HG02588 (cell line): ENCODE results near the gene ZNF217.
"Not testable (repeated sequence)": the region's sequence is repeated elsewhere in the genome, so short reads cannot be mapped to it uniquely, and the experiment has no call there.

Source experiments
- ATAC-seq: cut with Tn5 transposase; IDR thresholded peaks from one replicate; pipeline ENCODE4 v1.9.1; 2021; ENCODE audit warnings: mild to moderate bottlenecking, moderate library complexity; ENCODE audit not compliant: unreplicated experiment

Gene ZNF217

GRCh38 chr20:53534037-53534436 is 59.6 kb downstream of the ZNF217 start:
- ATAC-seq, result no peak

GRCh38 chr20:53533500-53533899 is 60.1 kb downstream of the ZNF217 start:
- ATAC-seq, result no peak

DNA sequence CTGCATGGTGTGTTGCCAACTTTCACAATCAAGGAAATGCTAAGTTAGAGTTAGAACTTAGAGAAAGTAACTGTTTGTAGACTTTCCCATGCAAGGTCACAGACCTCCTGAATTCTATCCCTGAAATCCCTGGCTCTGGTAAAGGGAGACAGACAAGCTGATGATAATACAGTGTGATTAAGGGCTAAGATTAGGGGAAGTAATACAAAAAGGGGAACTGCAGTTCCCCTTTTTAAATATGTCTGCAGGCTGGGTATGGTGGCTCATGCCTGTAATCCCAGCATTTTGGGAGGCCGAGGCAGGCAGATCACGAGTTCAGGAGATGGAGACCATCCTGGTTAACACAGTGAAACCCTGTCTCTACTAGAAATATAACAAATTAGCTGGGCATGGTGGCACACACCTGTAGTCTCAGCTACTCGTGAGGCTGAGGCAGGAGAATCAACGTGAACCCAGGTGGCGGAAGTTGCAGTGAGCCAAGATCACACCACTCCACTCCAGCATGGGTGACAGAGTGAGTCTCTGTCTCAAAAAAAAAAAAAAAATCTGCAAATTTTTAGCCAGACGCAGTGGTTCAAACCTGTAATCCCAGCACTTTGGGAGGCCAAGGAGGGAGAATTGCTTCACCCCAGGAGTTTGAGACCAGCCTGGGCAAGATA is 60.9 kb downstream of the ZNF217 start:
- not testable (repeated sequence) for ATAC-seq

GRCh38 chr20:53530440-53530839 is 63.2 kb downstream of the ZNF217 start:
- no peak for ATAC-seq

GRCh38 chr20:53529658-53530057 is 64.0 kb downstream of the ZNF217 start:
- no peak for ATAC-seq

DNA sequence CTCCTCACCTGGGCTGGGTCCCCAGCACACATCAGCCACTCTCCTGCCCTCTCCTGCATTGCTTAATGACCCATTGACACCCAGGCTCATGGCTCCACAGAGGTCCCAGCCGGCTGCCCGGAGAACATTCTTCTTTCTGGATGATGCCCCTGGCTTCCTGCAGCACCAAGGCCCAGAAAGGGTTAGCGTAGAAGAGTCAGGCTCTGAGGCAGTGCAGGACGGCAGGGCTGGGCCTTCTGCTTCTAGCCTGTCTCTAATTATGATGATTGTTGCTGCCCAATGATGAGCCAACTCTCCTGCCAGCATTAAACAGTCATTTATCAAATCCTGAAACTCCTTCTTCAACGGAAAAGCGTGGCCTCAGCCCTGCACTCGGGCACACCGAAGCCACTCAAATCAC is 66.4 kb downstream of the ZNF217 start:
- no peak for ATAC-seq

- ATAC-seq, result no peak
These were observed 68.9 kb downstream of the ZNF217 start for GRCh38 chr20:53524589-53525312.

- ATAC-seq, result not testable (repeated sequence)
These were observed 70.0 kb downstream of the ZNF217 start for GRCh38 chr20:53523615-53524014.

- ATAC-seq, result no peak
These were observed 70.9 kb downstream of the ZNF217 start for GRCh38 chr20:53522696-53523095.

DNA sequence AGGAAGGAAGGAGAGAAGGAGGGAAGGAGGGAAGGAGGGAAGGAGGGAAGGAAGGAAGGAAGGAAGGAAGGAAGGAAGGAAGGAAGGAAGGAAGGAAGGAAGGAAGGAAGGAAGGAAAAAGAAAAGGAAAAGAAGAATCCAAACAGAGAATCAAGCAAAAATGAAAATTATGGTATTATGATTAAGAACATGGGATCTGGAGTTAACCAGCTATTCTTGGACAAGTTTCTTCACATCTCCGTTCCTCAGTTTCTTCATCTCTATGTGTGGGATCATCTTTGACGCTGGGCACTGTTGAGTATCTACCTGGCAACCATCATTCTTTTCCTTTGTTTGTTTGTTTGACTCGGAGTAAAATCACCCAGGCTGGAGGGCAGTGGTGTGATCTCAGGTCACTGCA is 71.6 kb downstream of the ZNF217 start:
- ATAC-seq, result no peak

DNA sequence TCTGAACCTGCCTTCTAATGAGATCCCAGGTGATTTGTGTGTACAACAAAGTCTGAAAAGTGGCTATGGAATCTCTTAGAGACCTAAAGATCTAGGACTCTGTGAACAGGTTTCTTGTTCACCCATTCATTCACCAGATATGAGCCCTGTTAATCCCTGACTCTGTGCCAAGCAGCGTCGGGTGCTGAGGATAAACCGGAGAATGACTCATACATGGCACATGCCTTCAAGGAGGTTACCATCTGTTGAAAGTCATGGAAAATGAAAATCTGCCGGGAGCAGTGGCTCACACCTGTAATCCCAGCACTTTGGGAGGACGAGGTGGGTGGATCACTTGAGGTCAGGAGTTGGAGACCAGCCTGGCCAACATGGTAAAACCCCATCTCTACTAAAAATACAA is 72.2 kb downstream of the ZNF217 start:
- not testable (repeated sequence) for ATAC-seq

DNA sequence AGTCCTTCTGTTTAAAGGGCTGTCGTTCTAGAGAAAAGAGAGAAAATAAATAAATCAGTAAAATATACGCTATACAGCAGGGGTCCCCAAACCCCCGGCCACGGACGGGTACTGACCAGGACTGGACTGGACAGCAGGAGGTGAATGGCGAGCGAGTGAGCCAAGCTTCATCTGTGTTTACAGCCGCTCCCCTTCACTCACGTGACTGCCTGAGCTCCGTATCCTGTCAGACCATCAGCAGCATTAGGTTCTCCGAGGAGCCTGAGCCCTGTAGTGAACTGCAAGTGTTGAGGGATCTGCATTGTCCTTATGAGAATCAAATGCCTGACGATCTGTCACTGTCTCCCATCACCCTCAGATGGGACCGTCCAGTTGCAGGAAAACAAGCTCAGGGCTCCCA is 76.5 kb downstream of the ZNF217 start:
- ATAC-seq, result no peak
